ENCODE data around the gene CEP131. TPM values are rescaled to one million over a fixed set of nuclear protein-coding genes. Genes with fewer than 3 reads are reported as not detected.

Gene CEP131
- polyA plus RNA-seq, 1 donor from 2014 or later, result 21.3 TPM

DNA sequence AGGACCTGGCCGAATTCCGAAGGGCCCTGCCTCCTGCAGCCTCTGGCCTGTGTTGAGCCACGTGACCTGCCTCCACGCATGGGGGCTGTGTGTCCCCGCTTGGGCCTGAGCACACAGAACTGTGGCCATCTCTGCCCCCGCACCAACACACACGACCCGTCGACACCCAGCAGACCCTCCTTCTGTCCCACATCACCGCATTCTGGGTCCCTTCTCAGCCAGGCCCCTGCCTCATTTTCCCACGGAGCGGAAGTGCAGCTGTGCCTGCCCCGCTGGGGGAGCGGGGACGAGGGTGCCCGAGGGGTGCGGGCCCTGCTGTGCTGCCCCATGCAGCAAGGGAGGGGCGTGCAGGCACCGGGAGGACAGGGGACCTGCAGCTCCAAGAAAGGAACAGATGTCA is 34.8 kb upstream of the CEP131 start:
- no peaks in the 10 kb centered on the region for H4K20me1 ChIP-seq (ENCODE audit: insufficient read depth)

DNA sequence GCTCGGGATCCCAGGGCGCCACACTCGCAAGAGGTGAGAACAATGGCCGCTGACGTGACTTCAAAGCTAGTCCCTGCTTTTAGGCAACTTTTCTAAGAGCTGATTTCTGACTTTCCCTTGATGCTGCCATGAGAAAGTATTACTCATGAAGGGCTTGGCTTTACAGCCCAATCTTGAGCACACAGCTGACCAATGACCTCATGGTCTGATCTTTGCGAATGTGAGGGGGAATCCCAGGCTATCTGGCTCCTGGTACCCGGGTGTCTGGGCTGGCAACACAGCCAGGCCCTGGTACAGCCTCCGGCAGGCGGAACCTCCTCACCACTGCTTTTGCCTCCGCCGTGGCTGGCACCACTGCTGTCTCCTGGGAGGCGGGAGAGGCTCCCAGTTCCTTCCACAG is 33.9 kb upstream of the CEP131 start:
- no peaks in the 10 kb centered on the region for H3K79me2 ChIP-seq (replicated peaks; ENCODE audit: insufficient read depth, low read length)
- no peaks in the 10 kb centered on the region for H3K9me3 ChIP-seq (ENCODE audit: low read length)
- no peak overlapping the region for H2AFZ ChIP-seq (ENCODE audit: low read depth, low read length)
- no peak overlapping the region for H3K4me2 ChIP-seq (ENCODE audit: low read length)
- no peaks in the 10 kb centered on the region for H3K9me2 ChIP-seq (ENCODE audit: insufficient read depth, low read length)
- no peak overlapping the region for H3K9ac ChIP-seq (ENCODE audit: low read length)
- H4K20me1 ChIP-seq (ENCODE audit: insufficient read depth), result no peaks in the 10 kb centered on the region
- no peaks in the 10 kb centered on the region for H3F3A ChIP-seq (ENCODE audit: insufficient read depth, low read length, poor library complexity, severe bottlenecking)
- H3K27me3 ChIP-seq (ENCODE audit: insufficient read depth, low read depth, low read length), result no peaks in the 10 kb centered on the region
- no peak overlapping the region for H3K4me3 ChIP-seq (ENCODE audit: low read length)
- no peaks in the 10 kb centered on the region for H3K36me3 ChIP-seq (ENCODE audit: insufficient read depth, low read length)
- no peak overlapping the region for H3K27ac ChIP-seq (ENCODE audit: low read length)
- TF ChIP-seq EZH2 (IDR thresholded peaks at IDR 0.05; ENCODE audit: borderline replicate concordance, insufficient read depth, low read length, poor library complexity, severe bottlenecking) (no peak), EP300 (conservative IDR thresholded peaks at IDR 0.05; ENCODE audit: poor library complexity, severe bottlenecking) (no peak), MXI1 (conservative IDR thresholded peaks at IDR 0.05; ENCODE audit: poor library complexity, severe bottlenecking) (no peak), REST (IDR thresholded peaks at IDR 0.05; ENCODE audit: borderline replicate concordance) (no peak), POLR2AphosphoS5 (IDR thresholded peaks at IDR 0.05) (no peak), TAF1 (IDR thresholded peaks at IDR 0.05; ENCODE audit: low read depth) (no peak), RAD21 (conservative IDR thresholded peaks at IDR 0.05) (no peak)

More for the DNA sequence above, 34.8 kb upstream of the CEP131 start:
- Histone ChIP-seq H3K36me3 (ENCODE audit: insufficient read depth, low read length) (no peaks in the 10 kb centered on the region), H3F3A (ENCODE audit: insufficient read depth, low read length, poor library complexity, severe bottlenecking) (no peaks in the 10 kb centered on the region), H3K9me2 (ENCODE audit: insufficient read depth, low read length) (no peaks in the 10 kb centered on the region), H3K79me2 (replicated peaks; ENCODE audit: insufficient read depth, low read length) (no peaks in the 10 kb centered on the region), H3K9ac (ENCODE audit: low read length) (no peak overlapping the region), H3K9me3 (ENCODE audit: low read length) (no peaks in the 10 kb centered on the region), H3K4me3 (ENCODE audit: low read length) (no peak overlapping the region), H3K27ac (ENCODE audit: low read length) (no peak overlapping the region), H3K27me3 (ENCODE audit: insufficient read depth, low read depth, low read length) (no peaks in the 10 kb centered on the region), H2AFZ (ENCODE audit: low read depth, low read length) (no peak overlapping the region), H3K4me2 (ENCODE audit: low read length) (no peak overlapping the region)
- TF ChIP-seq EP300 (conservative IDR thresholded peaks at IDR 0.05; ENCODE audit: poor library complexity, severe bottlenecking) (no peak), REST (IDR thresholded peaks at IDR 0.05; ENCODE audit: borderline replicate concordance) (no peak), POLR2AphosphoS5 (IDR thresholded peaks at IDR 0.05) (no peak), TAF1 (IDR thresholded peaks at IDR 0.05; ENCODE audit: low read depth) (no peak), EZH2 (IDR thresholded peaks at IDR 0.05; ENCODE audit: borderline replicate concordance, insufficient read depth, low read length, poor library complexity, severe bottlenecking) (no peak), MXI1 (conservative IDR thresholded peaks at IDR 0.05; ENCODE audit: poor library complexity, severe bottlenecking) (no peak), SMC3 (conservative IDR thresholded peaks at IDR 0.05; ENCODE audit: poor library complexity) (no peak), CTCF (IDR thresholded peaks at IDR 0.05; ENCODE audit: poor library complexity, severe bottlenecking) (no peak), RAD21 (conservative IDR thresholded peaks at IDR 0.05) (no peak)
